GM12872 (cell line): Measurements from ENCODE around the gene NDUFS1.

Experiments
- CTCF ChIP-seq: IDR thresholded peaks from 3 replicates; pipeline ENCODE4 v1.5.1; 2011; ENCODE audit warnings: low read depth, mild to moderate bottlenecking, low read length, moderate library complexity; ENCODE audit not compliant: insufficient read depth

Gene NDUFS1

DNA sequence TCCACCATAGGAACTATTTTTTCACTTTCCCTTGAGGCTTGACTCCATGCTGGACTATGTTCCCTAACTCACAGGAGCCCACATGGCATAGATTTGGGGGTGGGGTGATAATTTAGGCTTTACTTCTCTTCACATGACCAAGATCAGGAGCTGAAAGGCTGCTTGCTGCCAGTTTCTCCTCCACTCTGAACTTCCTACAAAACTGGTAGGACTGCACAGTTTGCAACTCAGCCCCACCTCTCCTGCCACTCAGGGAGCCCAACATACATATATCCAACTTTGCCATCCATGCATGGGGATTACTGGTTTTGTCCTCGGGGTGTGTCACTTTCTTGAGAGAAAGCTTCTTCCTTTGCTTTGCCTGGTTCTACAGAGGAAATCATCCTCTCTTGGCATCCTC lies 87.4 kb downstream of the NDUFS1 start:
- no peak for TF ChIP-seq CTCF

- TF ChIP-seq CTCF, result no peak
Observed at GRCh38 chr2:206069417-206069816, 89.8 kb downstream of the NDUFS1 start.

DNA sequence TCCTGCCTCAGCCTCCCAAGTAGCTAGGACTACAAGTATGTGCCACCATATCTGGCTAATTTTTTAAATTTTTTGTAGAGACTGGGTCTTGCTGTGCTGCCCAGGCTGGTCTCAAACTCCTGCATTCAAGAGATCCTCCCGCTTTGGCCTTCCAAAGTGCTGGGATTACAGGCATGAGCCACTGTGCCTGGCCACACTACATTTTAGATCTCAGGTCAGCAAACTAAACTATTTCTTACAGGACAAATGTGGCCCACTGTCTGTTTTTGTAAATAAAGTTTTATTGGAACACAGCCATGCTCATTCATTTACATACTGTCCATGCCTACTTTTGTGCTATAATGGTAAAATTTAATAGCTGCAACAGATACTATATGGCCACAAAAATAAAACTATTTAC lies 91.0 kb downstream of the NDUFS1 start:
- no peak for TF ChIP-seq CTCF
